HPDE6-E6E7 (cell line): Measurements from ENCODE around the gene DNAJB11.
"Not testable (repeated sequence)": the region's sequence is repeated elsewhere in the genome, so short reads cannot be mapped to it uniquely, and the experiment has no call there.

Experiments used
- DNase-seq: peaks from one replicate; pipeline ENCODE4 v3.0.0; 2011; ENCODE audit warnings: missing footprints; ENCODE audit errors: extremely low spot score

DNAJB11 gene

DNA sequence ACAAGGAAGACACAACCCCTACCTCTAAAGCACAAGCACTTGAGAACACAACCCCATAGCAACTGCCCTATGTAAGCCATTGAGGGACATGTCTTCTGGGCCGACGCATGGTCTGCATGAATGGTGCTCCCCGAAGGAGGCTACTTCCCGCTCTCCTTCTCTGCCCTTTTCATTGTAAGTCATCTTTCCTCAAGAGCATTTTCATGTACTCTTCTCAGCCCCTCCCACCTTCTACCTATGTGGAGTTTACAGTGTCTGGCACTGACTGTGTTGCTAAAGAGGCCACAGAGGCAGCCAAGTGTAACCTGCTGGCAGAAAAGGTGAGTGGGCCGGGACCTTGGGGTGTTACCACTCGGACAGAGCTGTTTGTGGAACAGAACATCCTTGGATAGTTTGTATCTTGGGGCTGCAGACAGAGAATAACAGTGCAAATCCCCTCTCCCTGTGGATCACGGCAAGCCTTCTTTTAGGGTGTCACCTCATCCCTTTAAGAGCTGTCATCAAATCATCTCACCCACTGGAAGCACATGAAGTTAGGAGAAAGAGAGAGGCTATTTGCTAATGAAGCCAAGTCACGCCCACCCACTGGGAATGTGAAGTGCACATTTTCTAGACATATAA lies 47.9 kb downstream of the DNAJB11 start:
- no peak for DNase-seq

DNA sequence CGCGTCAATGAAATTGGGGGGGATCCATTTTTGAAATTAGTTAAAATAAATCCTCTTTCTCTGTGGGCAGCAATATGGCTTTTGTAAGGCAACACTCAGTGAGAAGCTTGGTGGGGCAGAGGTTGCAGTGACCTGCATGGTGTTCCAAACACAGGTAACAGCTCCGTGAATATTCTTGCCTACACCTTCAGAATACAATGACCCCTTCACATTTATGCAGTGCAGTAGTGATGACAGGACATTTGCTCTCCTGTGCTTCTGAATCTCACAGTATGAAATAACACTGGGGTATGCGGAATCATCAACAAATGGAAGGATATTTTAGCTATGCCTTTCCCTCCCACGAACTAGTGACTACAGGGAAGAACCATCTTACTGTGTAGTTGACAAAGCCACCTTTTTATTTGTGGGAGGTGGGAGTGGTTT lies 49.3 kb downstream of the DNAJB11 start:
- DNase-seq: no peak

DNA sequence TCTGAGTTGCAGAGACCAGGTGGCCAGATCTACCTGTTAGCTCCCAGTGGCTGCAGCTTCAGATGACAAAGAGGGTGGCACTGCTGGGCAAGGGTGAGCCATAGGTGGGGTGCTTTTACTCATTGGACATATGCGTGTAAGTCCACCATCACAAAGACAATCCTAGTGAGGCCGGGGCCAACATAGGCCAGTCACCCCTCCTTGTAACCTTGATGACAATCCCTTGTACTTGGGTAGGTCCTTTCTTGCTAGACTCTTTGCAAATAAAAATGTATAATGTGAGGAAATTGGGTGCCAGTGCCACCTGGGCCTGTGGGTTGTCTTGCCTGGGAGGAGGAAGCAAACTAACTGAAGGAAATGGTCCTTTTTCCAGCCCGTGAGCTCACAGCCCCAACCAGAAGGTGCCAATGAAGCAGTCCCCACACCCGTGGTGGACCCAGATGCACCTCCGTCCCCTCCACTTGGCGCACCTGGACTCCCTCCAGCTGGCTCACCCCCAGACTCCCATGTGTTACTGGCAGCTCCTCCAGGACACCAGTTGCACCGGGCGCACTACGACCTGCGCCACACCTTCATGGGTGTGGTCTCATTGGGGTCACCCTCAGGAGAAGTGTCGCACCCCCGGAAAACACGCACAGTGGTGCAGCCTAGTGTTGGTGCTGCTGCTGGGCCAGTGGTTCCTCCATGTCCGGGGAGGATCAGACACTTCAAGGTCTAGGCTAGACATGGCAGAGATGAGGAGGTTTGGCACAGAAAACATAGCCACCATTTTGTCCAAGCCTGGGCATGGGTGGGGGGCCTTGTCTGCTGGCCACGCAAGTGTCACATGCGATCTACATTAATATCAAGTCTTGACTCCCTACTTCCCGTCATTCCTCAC lies 49.9 kb downstream of the DNAJB11 start:
- no peak for DNase-seq

DNA sequence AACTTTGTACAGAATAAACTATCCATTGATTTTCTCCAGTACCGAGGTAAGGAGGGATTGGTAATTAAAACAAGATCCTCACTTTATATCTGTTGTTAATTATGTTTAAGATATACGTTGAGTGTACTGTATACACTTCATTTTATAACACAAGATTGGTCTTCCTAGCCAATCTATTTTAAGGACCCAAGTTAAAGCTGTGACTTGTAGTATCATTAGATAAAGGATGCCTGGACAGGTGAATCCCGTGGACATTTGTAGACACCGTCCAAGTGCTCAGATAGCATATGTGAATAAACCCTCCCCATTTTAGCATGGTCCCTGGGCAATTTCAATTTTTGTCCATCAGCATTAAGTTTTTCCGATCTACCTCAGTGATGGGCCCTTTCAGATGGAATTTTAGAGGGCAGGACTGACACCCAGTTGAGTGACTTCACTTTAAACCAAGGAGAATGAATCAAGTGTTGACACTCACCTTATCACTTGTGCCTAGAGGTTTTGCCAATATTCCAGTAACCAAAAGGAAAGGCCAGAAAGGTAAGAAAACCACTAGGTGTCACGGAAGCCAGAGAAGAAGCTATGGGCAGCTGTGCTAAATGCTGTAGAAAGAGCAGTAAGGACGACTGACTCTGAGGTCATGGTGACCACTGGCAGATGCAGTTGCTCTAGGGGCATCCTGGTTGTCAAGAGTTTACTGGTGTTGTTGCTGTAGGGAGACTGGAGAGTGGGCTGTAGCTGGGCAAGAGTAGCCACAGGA lies 51.6 kb downstream of the DNAJB11 start:
- DNase-seq: no peak

- no peak for DNase-seq
Observed at GRCh38 chr3:186622651-186623310, 52.3 kb downstream of the DNAJB11 start.

DNA sequence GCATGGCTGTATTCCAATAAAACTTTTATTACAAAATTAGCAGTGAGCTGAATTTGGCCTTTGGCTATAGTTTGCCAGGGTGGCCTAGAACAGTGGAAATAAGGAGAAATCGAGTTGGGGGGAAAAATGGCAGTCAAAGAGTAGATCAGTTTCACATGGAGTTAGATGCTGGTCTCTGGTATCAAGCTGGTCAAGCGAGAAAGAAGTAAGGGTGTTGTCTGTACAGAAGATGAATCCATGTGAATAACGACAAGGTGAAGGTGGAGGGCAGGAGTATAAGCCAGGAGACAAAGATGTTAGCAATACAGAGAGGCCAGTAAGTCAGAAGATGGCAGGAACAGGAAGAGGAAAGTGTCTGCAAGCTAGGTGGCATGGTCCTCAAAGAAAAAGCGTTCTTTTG lies 54.1 kb downstream of the DNAJB11 start:
- no peak for DNase-seq

DNA sequence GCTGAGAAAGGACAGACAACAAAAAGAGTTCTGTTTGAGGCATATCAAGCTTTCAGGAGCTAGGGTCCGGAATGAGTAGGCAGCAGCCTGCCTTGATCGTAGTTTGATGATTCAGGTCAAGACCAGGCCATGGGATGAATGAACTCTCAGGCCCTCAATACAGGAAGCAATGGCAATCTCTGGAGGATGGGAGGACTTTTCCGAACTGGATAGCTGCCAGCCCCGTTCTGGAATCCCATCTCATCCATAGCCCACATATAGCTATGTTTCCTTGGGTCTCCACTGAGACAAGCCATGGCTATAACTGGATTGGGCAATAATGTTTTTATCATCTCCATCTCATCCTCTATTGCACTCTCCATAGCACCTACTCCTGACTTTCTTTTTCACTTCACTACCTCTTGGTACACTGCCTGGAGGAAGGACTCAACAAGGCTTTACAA lies 55.1 kb downstream of the DNAJB11 start:
- no peak for DNase-seq

GRCh38 chr3:186626254-186626847 lies 55.8 kb downstream of the DNAJB11 start:
- no peak for DNase-seq

DNA sequence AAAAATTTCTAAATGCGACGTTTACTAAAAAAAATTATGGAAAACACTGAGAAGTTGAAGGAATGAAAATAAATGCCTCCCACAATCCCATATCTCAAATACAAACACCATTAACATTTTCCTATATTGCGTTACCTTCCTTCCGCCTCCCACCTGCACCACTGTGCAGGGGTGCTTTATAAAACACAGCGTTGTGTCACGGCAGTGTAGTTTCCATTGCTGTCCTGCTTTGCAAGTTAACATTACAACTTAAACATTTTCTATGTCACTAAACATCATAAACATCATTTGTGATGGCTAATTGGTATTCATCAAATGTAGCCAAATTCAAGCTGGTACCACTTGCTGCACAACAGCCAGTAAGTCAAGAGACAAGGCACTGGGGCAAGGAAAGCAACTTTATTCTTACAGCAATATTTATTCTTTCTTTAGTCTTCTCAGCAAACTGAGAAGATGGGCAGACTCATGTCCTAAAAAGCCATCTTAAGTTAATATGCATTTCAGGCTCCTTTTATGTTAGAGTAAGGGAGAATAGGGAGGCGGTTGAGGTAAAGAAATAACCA lies 57.4 kb downstream of the DNAJB11 start:
- DNase-seq: no peak

DNA sequence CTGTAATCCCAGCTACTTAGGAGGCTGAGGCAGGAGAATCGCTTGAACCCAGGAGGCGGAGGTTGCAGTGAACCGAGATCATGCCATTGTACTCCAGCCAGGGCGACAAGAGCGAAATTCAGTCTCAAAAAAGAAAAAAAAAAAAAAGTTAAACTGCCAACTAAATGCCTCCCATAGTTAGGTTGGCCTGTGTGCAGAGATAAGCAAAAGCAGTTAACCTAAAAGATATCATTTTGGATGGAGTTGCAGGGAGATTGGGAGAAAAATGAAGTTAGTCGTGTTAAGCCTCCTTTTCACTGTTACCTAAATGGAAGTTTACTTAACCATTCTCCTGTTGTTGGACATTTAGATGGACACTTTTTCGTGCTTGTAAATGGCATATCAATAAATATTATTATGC lies 58.2 kb downstream of the DNAJB11 start:
- DNase-seq: no peak

DNA sequence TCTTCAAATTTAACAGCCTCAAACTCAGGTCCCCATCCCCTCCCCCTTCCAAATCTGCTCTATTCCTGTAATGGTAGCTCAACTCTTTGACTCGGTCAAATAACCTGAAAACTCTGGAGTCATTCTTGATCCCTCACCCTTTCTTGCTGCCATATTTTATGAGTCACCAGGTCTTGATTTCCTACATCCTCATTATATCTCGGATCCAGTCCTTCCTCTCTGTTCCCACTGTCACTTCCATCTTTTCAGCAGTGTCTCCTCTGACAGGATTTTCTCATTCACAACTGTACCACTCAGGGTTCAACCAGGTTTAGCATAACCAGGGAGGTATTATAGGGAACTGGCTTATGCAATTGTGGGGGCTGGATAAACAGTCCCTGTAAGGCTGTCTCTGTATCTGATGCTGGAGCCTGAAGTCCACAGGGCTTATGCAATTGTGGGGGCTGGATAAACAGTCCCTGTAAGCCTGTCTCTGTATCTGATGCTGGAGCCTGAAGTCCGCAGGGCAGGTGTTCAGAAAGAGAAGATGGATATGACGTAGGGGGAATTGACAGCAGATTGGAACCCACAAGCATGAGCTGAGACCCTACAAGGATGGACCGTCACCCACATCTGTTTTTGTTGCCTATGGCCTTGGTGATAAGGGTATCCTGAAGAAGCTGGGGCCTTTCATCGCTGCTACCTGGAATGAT lies 60.6 kb downstream of the DNAJB11 start:
- no peak for DNase-seq

DNA sequence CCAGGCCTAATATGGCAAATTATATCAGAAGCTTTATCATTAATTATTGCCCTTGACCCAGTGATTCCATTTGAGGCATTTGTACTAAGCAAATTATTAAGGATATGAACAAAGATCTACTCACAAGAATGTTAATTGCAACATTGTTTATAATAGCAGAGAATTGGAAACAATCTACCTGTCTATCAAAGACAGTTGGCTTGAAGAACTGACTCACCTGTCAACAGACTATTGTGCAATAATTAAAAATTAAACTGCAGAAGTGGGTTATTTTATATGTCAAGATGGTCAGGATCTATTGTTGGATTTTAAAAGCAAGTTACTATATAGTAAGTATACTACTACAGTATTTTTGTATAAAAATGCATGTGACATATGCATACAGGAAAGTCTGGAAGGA lies 63.0 kb downstream of the DNAJB11 start:
- peak; percentile 40 for DNase-seq

DNA sequence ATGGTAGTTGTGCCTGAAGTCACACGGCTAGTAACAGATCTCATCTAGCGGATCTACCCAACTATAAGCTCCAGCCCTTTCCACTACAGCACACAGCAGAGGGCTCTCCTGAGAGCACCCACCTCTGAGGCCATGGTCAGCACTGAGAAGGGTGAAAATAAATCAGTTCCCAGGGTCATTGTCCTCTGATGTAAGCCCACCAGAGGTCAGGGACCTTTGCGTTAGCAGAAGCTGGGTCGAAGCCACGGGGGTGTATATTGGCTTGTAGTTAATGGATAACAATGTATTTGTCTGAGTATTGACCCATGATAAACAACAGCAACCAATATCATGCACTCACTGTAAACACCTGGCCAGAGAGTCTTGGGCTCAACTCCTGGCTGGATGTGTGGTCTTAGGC lies 63.7 kb downstream of the DNAJB11 start:
- not testable (repeated sequence) for DNase-seq
